Measurements from ENCODE around the gene RCBTB2.

- TF ChIP-seq SUZ12 (IDR thresholded peaks at IDR 0.05; ENCODE audit: extremely low read depth, insufficient read depth, insufficient read length) (no peak), ZNF274 (IDR thresholded peaks at IDR 0.05; ENCODE audit: low read depth, low read length) (no peak), YY1 (IDR thresholded peaks at IDR 0.05; ENCODE audit: insufficient read depth, insufficient read length) (no peak)
These were observed 22.2 kb downstream of the RCBTB2 start for GRCh38 chr13:48510698-48511097.
